GM21528 (cell line): ENCODE data around the gene MAPK10.

Source experiments
- ATAC-seq: cut with Tn5 transposase; IDR thresholded peaks from one replicate; pipeline ENCODE4 v1.9.1; 2021; ENCODE audit warnings: mild to moderate bottlenecking, moderate library complexity; ENCODE audit not compliant: unreplicated experiment, low FRiP score

The MAPK10 gene

GRCh38 chr4:86280246-86280645, 79.6 kb downstream of the MAPK10 start:
- no peak for ATAC-seq

GRCh38 chr4:86279293-86279960, 80.4 kb downstream of the MAPK10 start:
- ATAC-seq: no peak

- ATAC-seq: no peak
These were observed 81.7 kb downstream of the MAPK10 start for GRCh38 chr4:86278126-86278525.

- ATAC-seq: no peak
These were observed 85.2 kb downstream of the MAPK10 start for GRCh38 chr4:86274642-86275041.

- ATAC-seq: no peak
These were observed 87.2 kb downstream of the MAPK10 start for GRCh38 chr4:86272669-86273068.

- ATAC-seq: no peak
These were observed 88.8 kb downstream of the MAPK10 start for GRCh38 chr4:86271057-86271456.

GRCh38 chr4:86269354-86269753, 90.5 kb downstream of the MAPK10 start:
- no peak for ATAC-seq

- no peak for ATAC-seq
These were observed 95.6 kb downstream of the MAPK10 start for GRCh38 chr4:86264241-86264640.

GRCh38 chr4:86261636-86262035, 98.2 kb downstream of the MAPK10 start:
- no peak for ATAC-seq

- no peak for ATAC-seq
These were observed 103.8 kb downstream of the MAPK10 start for GRCh38 chr4:86256086-86256485.

- no peak for ATAC-seq
These were observed 109.2 kb downstream of the MAPK10 start for GRCh38 chr4:86250619-86251018.

- ATAC-seq: no peak
These were observed 109.8 kb downstream of the MAPK10 start for GRCh38 chr4:86250006-86250405.

GRCh38 chr4:86249074-86249473, 110.8 kb downstream of the MAPK10 start:
- ATAC-seq: no peak

GRCh38 chr4:86247906-86248305, 111.9 kb downstream of the MAPK10 start:
- no peak for ATAC-seq

- ATAC-seq: no peak
These were observed 112.5 kb downstream of the MAPK10 start for GRCh38 chr4:86247320-86247719.

- no peak for ATAC-seq
These were observed 116.1 kb downstream of the MAPK10 start for GRCh38 chr4:86243750-86244149.

- no peak for ATAC-seq
These were observed 117.2 kb downstream of the MAPK10 start for GRCh38 chr4:86242677-86243076.

GRCh38 chr4:86235549-86235948, 124.3 kb downstream of the MAPK10 start:
- ATAC-seq: no peak

- no peak for ATAC-seq
These were observed 126.2 kb downstream of the MAPK10 start for GRCh38 chr4:86233681-86234080.

- no peak for ATAC-seq
These were observed 126.8 kb downstream of the MAPK10 start for GRCh38 chr4:86233090-86233489.

- ATAC-seq: peak; percentile 47
These were observed 136.4 kb downstream of the MAPK10 start for GRCh38 chr4:86223472-86223871.

- no peak for ATAC-seq
These were observed 138.9 kb downstream of the MAPK10 start for GRCh38 chr4:86221002-86221401.

- ATAC-seq: no peak
These were observed 139.7 kb downstream of the MAPK10 start for GRCh38 chr4:86220121-86220520.
